ENCODE data around the gene PCDHB8.
"Not testable (repeated sequence)": the region's sequence is repeated elsewhere in the genome, so short reads cannot be mapped to it uniquely, and the experiment has no call there.

PCDHB8 gene

GRCh38 chr5:141184117-141184855 lies 6.7 kb downstream of the PCDHB8 start:
- DNase-seq: not testable (repeated sequence)

DNA sequence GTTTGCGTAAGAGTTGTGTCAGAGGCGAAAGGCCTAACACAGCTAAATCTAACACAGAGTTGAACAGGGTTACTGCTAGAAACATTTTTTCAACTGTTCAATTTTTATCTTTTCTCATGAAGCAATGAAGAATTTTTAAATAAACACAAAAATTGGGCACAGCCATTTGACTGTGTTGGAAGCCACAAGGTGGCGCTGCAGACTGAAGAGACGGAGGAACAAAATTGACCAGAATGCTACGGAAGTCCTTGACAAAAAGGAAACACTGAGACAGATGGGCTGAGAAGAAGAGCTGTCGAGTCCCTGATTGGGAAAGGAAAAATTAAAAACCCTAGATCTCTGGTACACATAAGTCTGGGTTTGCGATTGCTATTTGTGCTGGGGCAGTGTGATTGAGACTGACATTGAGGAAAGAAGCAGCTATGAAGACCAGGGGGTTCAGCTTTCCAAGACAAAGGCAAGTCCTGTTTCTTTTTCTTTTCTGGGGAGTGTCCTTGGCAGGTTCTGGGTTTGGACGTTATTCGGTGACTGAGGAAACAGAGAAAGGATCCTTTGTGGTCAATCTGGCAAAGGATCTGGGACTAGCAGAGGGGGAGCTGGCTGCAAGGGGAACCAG lies 9.4 kb downstream of the PCDHB8 start, which contains the start of gene PCDHB9:
PCDHB9 (plus strand) TSS at position 265 of the 616 bp plus-strand sequence; CDS start at position 423, 158 bp downstream.
- DNase-seq: peak; percentile 59 to 74

GRCh38 chr5:141188682-141189081 lies 11.1 kb downstream of the PCDHB8 start:
- DNase-seq: not testable (repeated sequence)

DNA sequence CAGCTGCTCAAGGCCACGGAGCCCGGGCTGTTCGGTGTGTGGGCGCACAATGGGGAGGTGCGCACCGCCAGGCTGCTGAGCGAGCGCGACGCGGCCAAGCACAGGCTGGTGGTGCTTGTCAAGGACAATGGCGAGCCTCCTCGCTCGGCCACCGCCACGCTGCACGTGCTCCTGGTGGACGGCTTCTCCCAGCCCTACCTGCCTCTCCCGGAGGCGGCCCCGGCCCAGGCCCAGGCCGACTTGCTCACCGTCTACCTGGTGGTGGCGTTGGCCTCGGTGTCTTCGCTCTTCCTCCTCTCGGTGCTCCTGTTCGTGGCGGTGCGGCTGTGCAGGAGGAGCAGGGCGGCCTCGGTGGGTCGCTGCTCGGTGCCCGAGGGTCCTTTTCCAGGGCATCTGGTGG lies 11.5 kb downstream of the PCDHB8 start:
- not testable (repeated sequence) for DNase-seq

GRCh38 chr5:141192110-141192725 lies 14.6 kb downstream of the PCDHB8 start, which contains the start of gene PCDHB10:
TSS of gene PCDHB10 (plus strand) at chr5:141192353. CDS start at chr5:141192553, 200 bp downstream.
- peak; percentile 47 to 49 for DNase-seq

- not testable (repeated sequence) for DNase-seq
Measured at GRCh38 chr5:141194332-141194731, 16.7 kb downstream of the PCDHB8 start.

DNA sequence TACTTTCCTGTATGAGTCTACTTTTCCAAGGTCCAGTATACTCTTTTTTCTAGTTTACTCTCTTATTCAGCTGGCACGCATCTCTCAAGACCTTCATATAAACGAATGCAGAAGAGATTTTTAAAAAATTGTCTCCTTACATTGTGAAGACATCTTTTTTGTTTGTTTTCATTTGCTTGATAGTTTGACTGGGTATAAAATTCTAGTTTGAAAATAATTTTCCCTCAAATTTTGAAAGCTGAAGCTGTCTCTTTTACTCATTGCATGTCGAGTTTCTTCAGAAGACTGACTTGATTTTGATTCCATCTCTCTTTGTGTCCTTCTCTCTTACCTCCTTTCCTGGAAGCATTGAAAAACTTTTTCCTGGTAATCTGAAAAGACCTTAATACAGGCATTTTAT lies 18.8 kb downstream of the PCDHB8 start:
- DNase-seq: no peak

DNA sequence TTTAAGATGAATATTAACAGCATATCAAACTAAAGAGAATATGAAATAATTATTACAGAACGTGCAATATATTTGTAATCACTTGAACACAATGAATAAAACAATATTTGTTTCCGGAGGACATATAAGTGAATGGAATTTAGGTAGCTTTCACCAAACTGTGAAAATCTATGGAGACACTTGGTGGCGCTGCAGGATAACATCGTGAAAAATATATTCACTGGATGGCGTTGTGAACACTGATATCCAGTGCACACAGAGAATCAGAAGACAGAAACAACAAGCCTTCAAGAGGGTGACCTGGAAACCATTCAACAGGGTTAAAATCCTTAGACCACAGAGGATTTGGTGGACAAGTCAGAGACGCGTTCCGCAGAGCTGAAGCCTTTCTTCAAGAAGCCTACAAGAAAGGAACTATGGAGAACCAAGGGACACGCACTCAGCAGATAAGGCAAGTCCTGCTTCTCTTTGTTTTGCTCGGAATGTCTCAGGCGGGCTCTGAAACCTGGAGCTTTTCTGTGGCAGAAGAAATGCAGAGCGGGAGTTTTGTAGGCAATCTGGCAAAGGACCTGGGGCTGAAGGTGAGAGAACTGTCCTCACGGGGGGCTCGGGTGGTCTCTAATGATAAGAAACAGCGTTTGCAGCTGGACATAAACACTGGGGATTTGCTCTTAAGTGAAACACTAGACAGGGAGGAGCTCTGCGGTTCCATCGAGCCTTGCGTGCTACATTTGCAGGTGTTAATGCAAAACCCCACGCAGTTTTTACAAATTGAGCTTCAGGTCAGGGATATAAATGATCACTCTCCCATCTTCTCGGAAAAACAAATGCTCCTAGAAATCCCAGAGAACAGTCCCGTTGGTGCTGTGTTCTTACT lies 22.0 kb downstream of the PCDHB8 start, which contains the start of gene PCDHB11:
PCDHB11 (plus strand) TSS at position 269 of the 877 bp plus-strand sequence; CDS start at position 417, 148 bp downstream.
- peak in 1 of 2 experiments; percentile 28 for DNase-seq

- DNase-seq: not testable (repeated sequence)
Measured at GRCh38 chr5:141201126-141201525, 23.5 kb downstream of the PCDHB8 start.

DNA sequence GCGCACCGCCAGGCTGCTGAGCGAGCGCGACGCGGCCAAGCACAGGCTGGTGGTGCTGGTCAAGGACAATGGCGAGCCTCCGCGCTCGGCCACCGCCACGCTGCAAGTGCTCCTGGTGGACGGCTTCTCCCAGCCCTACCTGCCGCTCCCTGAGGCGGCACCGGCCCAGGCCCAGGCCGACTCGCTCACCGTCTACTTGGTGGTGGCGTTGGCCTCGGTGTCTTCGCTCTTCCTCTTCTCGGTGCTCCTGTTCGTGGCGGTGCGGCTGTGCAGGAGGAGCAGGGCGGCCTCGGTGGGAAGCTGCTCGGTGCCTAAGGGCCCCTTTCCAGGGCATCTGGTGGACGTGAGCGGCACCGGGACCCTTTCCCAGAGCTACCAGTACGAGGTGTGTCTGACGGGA lies 24.1 kb downstream of the PCDHB8 start:
- DNase-seq: not testable (repeated sequence)

- DNase-seq: no peak
Measured at GRCh38 chr5:141208478-141208877, 30.9 kb downstream of the PCDHB8 start, which contains the start of gene PCDHB12. TSS of gene PCDHB12 (plus strand) at chr5:141208719. CDS start at chr5:141208908, 189 bp downstream.

GRCh38 chr5:141210281-141210680 lies 32.7 kb downstream of the PCDHB8 start:
- DNase-seq: not testable (repeated sequence)

DNA sequence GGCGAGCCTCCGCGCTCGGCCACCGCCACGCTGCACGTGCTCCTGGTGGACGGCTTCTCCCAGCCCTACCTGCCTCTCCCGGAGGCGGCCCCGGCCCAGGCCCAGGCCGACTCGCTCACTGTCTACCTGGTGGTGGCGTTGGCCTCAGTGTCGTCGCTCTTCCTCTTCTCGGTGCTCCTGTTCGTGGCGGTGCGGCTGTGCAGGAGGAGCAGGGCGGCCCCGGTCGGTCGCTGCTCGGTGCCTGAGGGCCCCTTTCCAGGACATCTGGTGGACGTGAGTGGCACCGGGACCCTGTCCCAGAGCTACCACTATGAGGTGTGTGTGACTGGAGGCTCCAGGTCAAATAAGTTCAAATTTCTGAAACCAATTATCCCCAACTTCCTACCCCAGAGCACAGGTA lies 33.3 kb downstream of the PCDHB8 start:
- DNase-seq: not testable (repeated sequence)

GRCh38 chr5:141213656-141214339 lies 36.2 kb downstream of the PCDHB8 start, which contains the start of gene PCDHB13:
TSS of gene PCDHB13 (plus strand) at chr5:141213919. CDS start at chr5:141214124, 205 bp downstream.
- DNase-seq: not testable (repeated sequence)

DNA sequence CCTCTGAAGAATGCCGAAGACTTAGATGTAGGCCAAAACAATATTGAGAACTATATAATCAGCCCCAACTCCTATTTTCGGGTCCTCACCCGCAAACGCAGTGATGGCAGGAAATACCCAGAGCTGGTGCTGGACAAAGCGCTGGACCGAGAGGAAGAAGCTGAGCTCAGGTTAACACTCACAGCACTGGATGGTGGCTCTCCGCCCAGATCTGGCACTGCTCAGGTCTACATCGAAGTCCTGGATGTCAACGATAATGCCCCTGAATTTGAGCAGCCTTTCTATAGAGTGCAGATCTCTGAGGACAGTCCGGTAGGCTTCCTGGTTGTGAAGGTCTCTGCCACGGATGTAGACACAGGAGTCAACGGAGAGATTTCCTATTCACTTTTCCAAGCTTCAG lies 37.0 kb downstream of the PCDHB8 start:
- DNase-seq: not testable (repeated sequence)

GRCh38 chr5:141215504-141215903 lies 37.9 kb downstream of the PCDHB8 start:
- not testable (repeated sequence) for DNase-seq

- not testable (repeated sequence) for DNase-seq
Measured at GRCh38 chr5:141216035-141216434, 38.4 kb downstream of the PCDHB8 start.

- peak; percentile 3 for DNase-seq
Measured at GRCh38 chr5:141223112-141223783, 45.7 kb downstream of the PCDHB8 start, which contains the start of gene PCDHB14. TSS of gene PCDHB14 (plus strand) at chr5:141223343. CDS start at chr5:141223506, 163 bp downstream.

DNA sequence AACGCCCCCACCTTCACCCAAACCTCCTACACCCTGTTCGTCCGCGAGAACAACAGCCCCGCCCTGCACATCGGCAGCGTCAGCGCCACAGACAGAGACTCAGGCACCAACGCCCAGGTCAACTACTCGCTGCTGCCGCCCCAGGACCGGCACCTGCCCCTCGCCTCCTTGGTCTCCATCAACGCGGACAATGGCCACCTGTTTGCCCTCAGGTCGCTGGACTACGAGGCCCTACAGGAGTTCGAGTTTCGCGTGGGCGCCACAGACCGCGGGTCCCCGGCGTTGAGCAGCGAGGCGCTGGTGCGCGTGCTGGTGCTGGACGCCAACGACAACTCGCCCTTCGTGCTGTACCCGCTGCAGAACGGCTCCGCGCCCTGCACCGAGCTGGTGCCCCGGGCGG lies 47.3 kb downstream of the PCDHB8 start:
- DNase-seq: not testable (repeated sequence)

DNA sequence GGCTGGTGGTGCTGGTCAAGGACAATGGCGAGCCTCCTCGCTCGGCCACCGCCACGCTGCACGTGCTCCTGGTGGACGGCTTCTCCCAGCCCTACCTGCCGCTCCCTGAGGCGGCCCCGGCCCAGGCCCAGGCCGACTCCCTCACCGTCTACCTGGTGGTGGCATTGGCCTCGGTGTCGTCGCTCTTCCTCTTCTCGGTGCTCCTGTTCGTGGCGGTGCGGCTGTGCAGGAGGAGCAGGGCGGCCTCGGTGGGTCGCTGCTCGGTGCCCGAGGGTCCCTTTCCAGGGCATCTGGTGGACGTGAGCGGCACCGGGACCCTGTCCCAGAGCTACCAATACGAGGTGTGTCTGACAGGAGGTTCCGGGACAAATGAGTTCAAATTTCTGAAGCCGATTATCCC lies 47.8 kb downstream of the PCDHB8 start:
- DNase-seq: not testable (repeated sequence)

All from AML-193 (cell line).